ENCODE results near the gene H6PD. TPM values are rescaled to one million over a fixed set of nuclear protein-coding genes. Genes with fewer than 3 reads are reported as not detected.

Gene H6PD
- total and polyA plus RNA-seq, 8 donors, result 8.7 to 34.2 (median 16.1) TPM

DNA sequence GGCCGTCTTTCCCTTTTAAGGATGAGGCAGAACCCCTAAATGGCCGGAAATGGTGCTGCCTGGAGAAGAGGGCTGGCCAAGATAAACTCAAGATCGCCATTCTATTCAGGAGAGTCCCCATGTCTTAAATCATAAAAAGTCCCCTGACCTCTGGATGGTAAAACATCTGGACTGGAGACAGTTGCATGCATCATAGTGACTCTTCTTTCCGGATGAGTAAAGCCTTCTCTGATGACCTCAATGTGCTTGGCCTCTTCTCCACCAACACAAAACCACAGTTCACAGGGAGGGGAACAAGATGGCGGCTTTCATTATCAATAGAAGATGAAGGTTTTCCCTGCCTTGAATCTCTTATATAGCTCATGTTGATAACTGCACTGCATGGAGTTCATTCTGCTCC, 27.5 kb upstream of the H6PD start:
- TF ChIP-seq, protein P1, sequence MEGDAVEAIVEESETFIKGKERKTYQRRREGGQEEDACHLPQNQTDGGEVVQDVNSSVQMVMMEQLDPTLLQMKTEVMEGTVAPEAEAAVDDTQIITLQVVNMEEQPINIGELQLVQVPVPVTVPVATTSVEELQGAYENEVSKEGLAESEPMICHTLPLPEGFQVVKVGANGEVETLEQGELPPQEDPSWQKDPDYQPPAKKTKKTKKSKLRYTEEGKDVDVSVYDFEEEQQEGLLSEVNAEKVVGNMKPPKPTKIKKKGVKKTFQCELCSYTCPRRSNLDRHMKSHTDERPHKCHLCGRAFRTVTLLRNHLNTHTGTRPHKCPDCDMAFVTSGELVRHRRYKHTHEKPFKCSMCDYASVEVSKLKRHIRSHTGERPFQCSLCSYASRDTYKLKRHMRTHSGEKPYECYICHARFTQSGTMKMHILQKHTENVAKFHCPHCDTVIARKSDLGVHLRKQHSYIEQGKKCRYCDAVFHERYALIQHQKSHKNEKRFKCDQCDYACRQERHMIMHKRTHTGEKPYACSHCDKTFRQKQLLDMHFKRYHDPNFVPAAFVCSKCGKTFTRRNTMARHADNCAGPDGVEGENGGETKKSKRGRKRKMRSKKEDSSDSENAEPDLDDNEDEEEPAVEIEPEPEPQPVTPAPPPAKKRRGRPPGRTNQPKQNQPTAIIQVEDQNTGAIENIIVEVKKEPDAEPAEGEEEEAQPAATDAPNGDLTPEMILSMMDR (IDR thresholded peaks at IDR 0.05), result no peak
- intact Hi-C loops (cut with DNase I), result no loop called here
- FAIRE-seq (no peak), DNase-seq (no peak), ATAC-seq (no peak)
- no peaks in the 10 kb centered on the region for H3K9me3 ChIP-seq
- no peak overlapping the region for H3K4me3 ChIP-seq
- no peaks in the 10 kb centered on the region for H3K36me3 ChIP-seq
- no peak overlapping the region for H3K27ac ChIP-seq
- no peaks in the 10 kb centered on the region for H3K4me1 ChIP-seq
- H3K27me3 ChIP-seq, result peaks cover 0 to 3% (median 0%) of the 10 kb centered on the region in 4 donors
- 66 to 84% methylated on average over 5 of the region's 5 CpGs for WGBS, 2 donors

DNA sequence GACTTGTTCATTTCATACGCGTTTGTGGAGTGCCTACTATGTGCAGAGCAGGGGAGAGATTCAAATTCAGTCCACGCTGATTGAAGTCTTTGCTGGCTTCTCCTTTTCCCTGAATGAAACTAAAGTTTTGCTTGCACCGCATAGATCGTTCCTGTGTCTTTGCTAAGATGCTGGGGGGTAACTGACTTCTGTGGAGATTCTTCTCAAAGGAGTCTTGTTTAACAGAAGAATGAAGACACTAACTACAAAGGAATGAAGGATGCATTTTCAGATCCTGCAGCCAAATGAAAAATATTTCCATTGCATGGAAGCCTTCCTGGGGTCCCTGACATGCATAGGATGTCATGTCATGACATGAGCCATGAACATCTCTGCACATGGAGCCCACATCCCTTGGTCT, 26.9 kb upstream of the H6PD start:
- H3K9me3 ChIP-seq, result no peaks in the 10 kb centered on the region
- H3K27ac ChIP-seq, result no peak overlapping the region
- no peaks in the 10 kb centered on the region for H3K4me1 ChIP-seq
- H3K4me3 ChIP-seq, result no peak overlapping the region
- 80 to 85% methylated on average over 5 of the region's 5 CpGs for WGBS, 2 donors
- intact Hi-C loops (cut with DNase I), result no loop called here
- H3K27me3 ChIP-seq, result no peaks in the 10 kb centered on the region
- TF ChIP-seq, protein P1 (IDR thresholded peaks at IDR 0.05), result no peak
- no peaks in the 10 kb centered on the region for H3K36me3 ChIP-seq
- DNase-seq, result no peak
- FAIRE-seq, result no peak
- ATAC-seq, result no peak

DNA sequence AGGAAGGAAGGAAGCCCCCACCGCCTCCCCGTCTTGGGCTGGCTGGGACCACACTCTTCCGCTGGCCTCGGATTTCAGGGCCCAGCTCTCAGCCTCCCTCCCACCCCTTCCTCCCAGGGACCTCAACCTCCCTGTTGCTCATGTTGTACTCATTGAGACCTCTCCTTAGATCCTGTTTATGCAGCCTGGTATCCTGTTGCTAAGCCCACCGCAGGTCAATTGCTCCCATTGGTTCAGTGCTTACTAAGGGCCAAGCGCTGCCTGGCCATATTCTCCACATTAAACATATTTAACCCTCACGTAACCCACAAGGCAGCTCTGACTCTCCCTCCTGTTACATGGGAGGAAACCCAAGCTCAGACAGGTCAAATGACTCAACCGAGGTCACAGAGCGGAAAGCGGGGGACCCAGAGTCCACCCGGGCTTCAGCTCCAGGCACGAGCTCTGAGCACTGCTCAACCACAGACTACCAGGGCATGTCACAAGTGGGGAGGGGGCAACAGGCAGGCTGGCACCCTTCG, 23.2 kb upstream of the H6PD start:
- DNase-seq, result no peak
- intact Hi-C loops (cut with DNase I), result no loop called here
- no peak for FAIRE-seq
- Histone ChIP-seq H3K27me3 (no peaks in the 10 kb centered on the region), H3K27ac (no peak overlapping the region), H3K36me3 (no peaks in the 10 kb centered on the region), H3K4me3 (no peak overlapping the region), H3K9me3 (no peaks in the 10 kb centered on the region), H3K4me1 (no peaks in the 10 kb centered on the region)
- TF ChIP-seq, protein P1 (IDR thresholded peaks at IDR 0.05), result no peak
- WGBS, 2 donors, result 76 to 78% methylated on average over 13 of the region's 13 CpGs
- no peak for ATAC-seq

DNA sequence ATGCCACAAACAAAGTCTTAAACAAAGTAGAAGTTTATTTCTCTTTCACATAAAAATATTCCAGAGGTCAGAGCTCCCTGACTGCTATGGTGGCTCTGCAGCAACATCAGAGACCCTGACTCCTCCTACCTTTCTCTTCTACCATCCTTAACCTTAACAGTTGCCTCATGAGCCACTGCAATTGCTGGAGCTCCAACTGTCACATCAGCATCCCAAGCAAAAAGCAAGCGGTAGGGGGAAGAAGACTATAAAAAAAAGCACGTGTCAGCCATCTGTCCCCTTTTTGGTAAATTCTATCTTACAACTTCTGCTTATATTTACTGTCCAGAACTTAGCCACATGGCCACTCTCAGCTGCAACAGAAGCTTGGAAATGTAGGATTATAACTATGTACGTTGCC, 21.8 kb upstream of the H6PD start:
- Histone ChIP-seq H3K27me3 (no peaks in the 10 kb centered on the region), H3K36me3 (no peaks in the 10 kb centered on the region), H3K9me3 (no peaks in the 10 kb centered on the region), H3K27ac (no peak overlapping the region), H3K4me1 (no peaks in the 10 kb centered on the region), H3K4me3 (no peak overlapping the region)
- TF ChIP-seq, protein P1 (IDR thresholded peaks at IDR 0.05), result no peak
- FAIRE-seq (no peak), DNase-seq (no peak), ATAC-seq (no peak)
- intact Hi-C loops (cut with DNase I), result no loop called here
- 80 to 86% methylated on average over 3 of the region's 3 CpGs for WGBS, 2 donors

GRCh38 chr1:9213956-9214355, 20.6 kb upstream of the H6PD start:
- Histone ChIP-seq H3K27ac (no peak overlapping the region), H3K27me3 (no peaks in the 10 kb centered on the region), H3K36me3 (no peaks in the 10 kb centered on the region), H3K9me3 (no peaks in the 10 kb centered on the region), H3K4me3 (no peak overlapping the region), H3K4me1 (no peaks in the 10 kb centered on the region)
- TF ChIP-seq, protein P1 (IDR thresholded peaks at IDR 0.05), result no peak
- DNase-seq (no peak), ATAC-seq (no peak), FAIRE-seq (no peak)
- intact Hi-C loops (cut with DNase I), result no loop called here
- WGBS, 2 donors, result 82 to 91% methylated on average over 10 of the region's 10 CpGs
